Choroid plexus epithelial cell (primary cell): ENCODE data around the gene MAP3K8.

Experiments
- DNase-seq: peaks from one replicate; pipeline ENCODE4 v3.0.0-alpha.2; 2010; ENCODE audit warnings: low read depth
- H3K4me3 ChIP-seq: 2 replicates; pipeline ENCODE4 v1.5.1; 2011; ENCODE audit warnings: low read depth, mild to moderate bottlenecking, control low read depth, low read length, moderate library complexity
- CTCF ChIP-seq: conservative IDR thresholded peaks from 2 replicates; pipeline ENCODE4 v1.5.1; 2011; ENCODE audit warnings: low read depth, mild to moderate bottlenecking, control low read depth, inconsistent platforms, low read length, moderate library complexity

MAP3K8 gene

GRCh38 chr10:30437031-30437841, 3.3 kb downstream of the MAP3K8 start:
- no peak for TF ChIP-seq CTCF

GRCh38 chr10:30438021-30438850, 4.3 kb downstream of the MAP3K8 start:
- DNase-seq, result peak; percentile 54
- no peak for TF ChIP-seq CTCF
- H3K4me3 ChIP-seq, result peak overlapping the region; percentile 95

More at GRCh38 chr10:30437031-30437841, 3.3 kb downstream of the MAP3K8 start:
- DNase-seq, result peak; percentile 73
- peak overlapping the region; percentile 95 for H3K4me3 ChIP-seq

- DNase-seq, result no peak
- TF ChIP-seq CTCF, result no peak
- no peak overlapping the region for H3K4me3 ChIP-seq
Observed at GRCh38 chr10:30439931-30440330, 5.9 kb downstream of the MAP3K8 start.

GRCh38 chr10:30442019-30442606, 8.1 kb downstream of the MAP3K8 start:
- DNase-seq, result peak; percentile 16
- no peak overlapping the region for H3K4me3 ChIP-seq
- TF ChIP-seq CTCF, result no peak

GRCh38 chr10:30443049-30443448, 9.1 kb downstream of the MAP3K8 start:
- DNase-seq, result peak; percentile 10
- TF ChIP-seq CTCF, result no peak
- no peak overlapping the region for H3K4me3 ChIP-seq

- H3K4me3 ChIP-seq, result no peak overlapping the region
- TF ChIP-seq CTCF, result no peak
- DNase-seq, result peak; percentile 87
Observed at GRCh38 chr10:30445711-30446110, 11.7 kb downstream of the MAP3K8 start.
